K562 (cell line): Measurements from ENCODE around the gene BBOX1. TPM values are rescaled to one million over a fixed set of nuclear protein-coding genes. Genes with fewer than 3 reads are reported as not detected.

Experiments used
- ATAC-seq: fragments of 200-7000 bp; cut with Tn5 transposase; 3 replicates; pipeline ENCODE4 v1.9.1; 2020; ENCODE audit warnings: moderate library complexity
- BruUV-seq: library from RNA; stranded (reverse); fragments of 400-500 nt; replicated peaks from 2 replicates; lab custom pipeline; 2021; lab: Mats Ljungman, UMichigan
- CTCF ChIA-PET: fragments of 300-600 bp; formaldehyde crosslinking; extraction: SDS; loops from one replicate; lab custom pipeline; 2021; ENCODE audit warnings: low intra/inter-chr PET ratio; lab: Yijun Ruan, JAX
- POLR2A ChIA-PET: fragments of 300-600, 350-650 bp; sonication (Branson Sonifier 250); formaldehyde crosslinking; extraction: SDS; loops from one replicate; lab custom pipeline; 2021; ENCODE audit warnings: antibody characterized with exemption, inconsistent platforms; lab: Yijun Ruan, JAX
- DNase-seq, 4 experiments: peaks; one replicate each; pipeline versions ENCODE4 v3.0.0 to v3.0.0-alpha.2; 2011 to 2018; ENCODE audit warnings: low spot score in 3 of 4, mixed read lengths in 3 of 4; ENCODE audit errors: extremely low read depth in 1 of 4
- FAIRE-seq: peaks from 2 replicates; lab custom pipeline; 2011; peaks lifted over from hg19 to GRCh38; lab: Jason Lieb, UNC
- H2AFZ ChIP-seq: 2 replicates; pipeline ENCODE4 v1.6.0; 2011; ENCODE audit warnings: low read depth, low read length, control low read depth, inconsistent platforms
- H3K27ac ChIP-seq: fragments of 200-600 bp; 3 replicates; pipeline ENCODE4 v1.8.0; 2011; ENCODE audit warnings: low read depth, mild to moderate bottlenecking, control low read depth, inconsistent platforms, low read length, moderate library complexity, mixed read lengths; ENCODE audit errors: extremely low read depth
- H3K27me3 ChIP-seq, 2 experiments: fragments of 300-600 bp in 1 of 2; 2 replicates in 1 of 2; 3 replicates in 1 of 2; pipeline versions ENCODE4 v1.6.0 to v1.8.0; 2011; ENCODE audit warnings: inconsistent platforms in 2 of 2, low read length in 2 of 2, mild to moderate bottlenecking in 1 of 2, mixed read lengths in 1 of 2, moderate library complexity in 1 of 2; ENCODE audit not compliant: control insufficient read depth in 2 of 2, insufficient read depth in 2 of 2
- H3K36me3 ChIP-seq: fragments of 300-600 bp; 3 replicates; pipeline ENCODE4 v1.8.0; 2011; ENCODE audit warnings: mild to moderate bottlenecking, low read length, inconsistent platforms; ENCODE audit not compliant: control insufficient read depth, insufficient read depth
- H3K4me1 ChIP-seq, 2 experiments: fragments of 200-600 bp in 1 of 2; replicated peaks in 1 of 2; 2 replicates in 1 of 2; 3 replicates in 1 of 2; pipeline versions ENCODE4 v1.5.1 to v1.8.0; 2011; ENCODE audit warnings: inconsistent platforms in 2 of 2, low read length in 2 of 2, mild to moderate bottlenecking in 1 of 2, mixed read lengths in 1 of 2, moderate library complexity in 1 of 2; ENCODE audit not compliant: control insufficient read depth in 2 of 2, insufficient read depth in 2 of 2
- H3K4me2 ChIP-seq: 2 replicates; pipeline ENCODE4 v1.6.1; 2011; ENCODE audit warnings: low read length, control low read depth, inconsistent platforms, mixed read lengths; ENCODE audit not compliant: insufficient read depth
- H3K4me3 ChIP-seq: fragments of 200-600 bp; sonication (generic), shearing (Covaris generic); 2 replicates; pipeline ENCODE4 v1.5.1; 2016; ENCODE audit warnings: control low read depth, inconsistent platforms
- H3K79me2 ChIP-seq: fragments of 200-600 bp; 3 replicates; pipeline ENCODE4 v1.8.0; 2011; ENCODE audit warnings: low read length, inconsistent platforms; ENCODE audit not compliant: control insufficient read depth, insufficient read depth
- H3K9ac ChIP-seq, 2 experiments: 2 replicates each; pipeline versions ENCODE4 v1.6.0 to v1.6.1; 2011; ENCODE audit warnings: low read depth in 2 of 2, low read length in 2 of 2, control low read depth in 1 of 2, inconsistent platforms in 1 of 2, mild to moderate bottlenecking in 1 of 2, mixed read lengths in 1 of 2; ENCODE audit not compliant: insufficient read depth in 1 of 2
- H3K9me1 ChIP-seq: one replicate; pipeline ENCODE4 v1.6.0; 2011; ENCODE audit warnings: inconsistent platforms, mild to moderate bottlenecking, low read length, moderate library complexity; ENCODE audit not compliant: control insufficient read depth, insufficient read depth
- H3K9me3 ChIP-seq: replicated peaks from 2 replicates; pipeline ENCODE4 v1.5.1; 2011; ENCODE audit warnings: low read depth, low read length, inconsistent platforms; ENCODE audit not compliant: control insufficient read depth, insufficient read depth
- H4K20me1 ChIP-seq: replicated peaks from 2 replicates; pipeline ENCODE4 v1.6.1; 2011; ENCODE audit warnings: low read length, inconsistent platforms, mixed read lengths; ENCODE audit not compliant: control insufficient read depth, insufficient read depth
- BCOR ChIP-seq: fragments of 450-650 bp; IDR thresholded peaks from 2 replicates; pipeline ENCODE4 v1.6.1; 2016
- HDAC1 ChIP-seq, 2 experiments: fragments of 450-650 bp; IDR thresholded peaks; 2 replicates each; pipeline ENCODE4 v1.6.1; 2016 to 2017; ENCODE audit warnings: inconsistent platforms in 1 of 2, mild to moderate bottlenecking in 1 of 2, moderate library complexity in 1 of 2
- MTF1 ChIP-seq: fragments of 250-450 bp; sonication (Bioruptor Pico); IDR thresholded peaks from 2 replicates; pipeline ENCODE4 v1.9.0; 2021; ENCODE audit warnings: moderate library complexity, mild to moderate bottlenecking, inconsistent platforms, borderline replicate concordance
- PHB2 ChIP-seq: fragments of 450-650 bp; IDR thresholded peaks from 2 replicates; pipeline ENCODE4 v1.6.1; 2017; ENCODE audit warnings: low read depth
- POLR3G ChIP-seq: IDR thresholded peaks from 2 replicates; pipeline ENCODE4 v1.6.1; 2011; ENCODE audit not compliant: insufficient read length, insufficient replicate concordance; ENCODE audit errors: extremely low read depth
- WHSC1 ChIP-seq: IDR thresholded peaks from one replicate; pipeline ENCODE4 v1.6.1; 2012; ENCODE audit warnings: low read length, control low read depth, inconsistent platforms
- ZNF140 ChIP-seq: fragments of 250-450 bp; sonication (Bioruptor Pico); IDR thresholded peaks from 2 replicates; pipeline ENCODE4 v1.8.0; 2021; ENCODE audit warnings: moderate library complexity, mild to moderate bottlenecking, inconsistent platforms
- WGBS: fragments of 100-300 bp; shearing (Covaris generic); methylation state at CpG from one replicate; pipeline ENCODE4 v1.1.6; 2016; ENCODE audit warnings: low coverage, mixed read lengths; ENCODE audit not compliant: insufficient coverage; ENCODE audit errors: missing lambda C conversion rate; 5-methylcytosine and 5-hydroxymethylcytosine counted together
- in situ Hi-C: fragments of 300-500 bp; cut with MboI; formaldehyde crosslinking; loops from 4 replicates; pipeline ENCODE4 v1.15.0; 2018; ENCODE audit warnings: inconsistent platforms, mixed read lengths
- intact Hi-C: fragments of 100-400 bp; cut with micrococcal nuclease; formaldehyde crosslinking; loops from 2 replicates; pipeline ENCODE4 v1.14.2; 2022
- polyA plus RNA-seq, 8 experiments: library from polyadenylated mRNA; depleted of rRNA in 4 of 8; stranded (reverse) in 5 of 8; unstranded in 3 of 8; fragments of >200 nt; fragmentation: Nextera tagmentation in 2 of 8; fragmentation: Illumina TruSeq in 1 of 8; extraction: Ambion mirVana in 2 of 8; extraction: Trizol in 1 of 8; gene quantifications; 2 replicates each; pipeline versions ENCODE4 v1.2.1 to v1.2.3, GENCODE V29; 2011 to 2014; ENCODE audit warnings: inconsistent platforms in 1 of 8, missing spikeins in 1 of 8
- total RNA-seq, 7 experiments: library from RNA; depleted of rRNA in 6 of 7; stranded (reverse); fragments of >200 nt in 6 of 7; fragmentation: Illumina TruSeq in 2 of 7; extraction: Trizol in 2 of 7; gene quantifications; 2 replicates each; pipeline versions ENCODE4 v1.2.1 to v1.2.3, GENCODE V29; 2011 to 2021; ENCODE audit warnings: low replicate concordance in 1 of 7

Gene BBOX1
- total and polyA plus RNA-seq, 9 of the 15 experiments (the other 6 are each of a cell fraction or from before 2014, with no cell fraction given): not detected

GRCh38 chr11:27094120-27094519 lies 53.5 kb downstream of the BBOX1 start (continued):
- TF ChIP-seq MTF1 (CRISPR knock-in tag) (no peak), WHSC1 (no peak), BCOR (no peak)

- no peaks in the 10 kb centered on the region for H3K79me2 ChIP-seq
- intact Hi-C loops: no loop called here
- WGBS: 0% methylated on average over 2 of the region's 2 CpGs
- in situ Hi-C loops: no loop called here
- no peak overlapping the region for H3K4me3 ChIP-seq
- FAIRE-seq (no peak), ATAC-seq (no peak), DNase-seq (no peak)
- H3K9me3 ChIP-seq: no peaks in the 10 kb centered on the region
- no peak overlapping the region for H3K4me2 ChIP-seq
- no peak for TF ChIP-seq PHB2
- no peak for TF ChIP-seq ZNF140 (CRISPR knock-in tag)
- no peak for TF ChIP-seq HDAC1 (IDR thresholded peaks at IDR 0.05)
- no peak for TF ChIP-seq POLR3G
- ChIA-PET CTCF (no interaction called here), POLR2A (no interaction called here)
- H3K27ac ChIP-seq: no peak overlapping the region
- no peak overlapping the region for H2AFZ ChIP-seq
- H3K4me1 ChIP-seq: no peaks in the 10 kb centered on the region
- H3K9me1 ChIP-seq: no peaks in the 10 kb centered on the region
- no peaks in the 10 kb centered on the region for H3K27me3 ChIP-seq
- no TSS peak for BruUV-seq
- no peaks in the 10 kb centered on the region for H4K20me1 ChIP-seq
- no peak overlapping the region for H3K9ac ChIP-seq
- H3K36me3 ChIP-seq: no peaks in the 10 kb centered on the region
Observed at GRCh38 chr11:27095059-27095458, 54.4 kb downstream of the BBOX1 start.
